ENCODE data around the gene TTLL8. TPM values are rescaled to one million over a fixed set of nuclear protein-coding genes. Genes with fewer than 3 reads are reported as not detected.

The TTLL8 gene
- polyA plus RNA-seq, 4 donors = not detected

- no peak for DNase-seq (ENCODE audit: low read depth in 4 of 4, low spot score in 2 of 4)
Observed at GRCh38 chr22:50083462-50084079, 25.5 kb upstream of the TTLL8 start.

- DNase-seq (ENCODE audit: low read depth in 4 of 4, low spot score in 2 of 4) = no peak
Observed at GRCh38 chr22:50082961-50083461, 24.9 kb upstream of the TTLL8 start.

DNA sequence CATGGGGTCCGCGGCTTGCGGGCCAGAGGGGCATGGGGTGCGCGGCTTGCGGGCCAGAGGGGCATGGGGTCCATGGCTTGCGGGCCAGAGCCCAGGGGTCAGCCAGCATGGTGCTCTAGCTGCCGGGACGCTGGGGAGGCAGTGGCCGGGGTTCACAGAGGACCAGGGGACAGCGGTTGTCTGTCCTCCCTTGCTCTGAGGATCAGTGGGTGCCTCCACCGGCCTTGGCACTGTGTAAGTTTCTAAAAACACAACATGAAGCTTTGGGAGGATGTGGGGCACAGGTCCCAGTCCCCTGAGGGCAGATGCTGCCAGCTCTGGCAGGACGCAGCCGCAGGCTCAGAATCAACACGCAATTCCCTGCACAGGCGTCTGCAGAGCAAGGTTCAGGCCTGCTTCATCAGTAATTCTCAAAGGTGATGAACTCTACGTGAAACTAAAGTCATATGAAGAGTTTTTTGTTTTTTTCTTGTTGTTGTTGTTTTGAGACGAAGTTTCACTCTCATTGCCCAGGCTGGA, 24.2 kb upstream of the TTLL8 start:
- no peak for DNase-seq (ENCODE audit: low read depth in 4 of 4, low spot score in 2 of 4)

- no peak for DNase-seq (ENCODE audit: low read depth in 4 of 4, low spot score in 2 of 4)
Observed at GRCh38 chr22:50081426-50082196, 23.5 kb upstream of the TTLL8 start.

GRCh38 chr22:50080077-50080465, 22.0 kb upstream of the TTLL8 start:
- no peak for DNase-seq (ENCODE audit: low read depth in 4 of 4, low spot score in 2 of 4)

DNA sequence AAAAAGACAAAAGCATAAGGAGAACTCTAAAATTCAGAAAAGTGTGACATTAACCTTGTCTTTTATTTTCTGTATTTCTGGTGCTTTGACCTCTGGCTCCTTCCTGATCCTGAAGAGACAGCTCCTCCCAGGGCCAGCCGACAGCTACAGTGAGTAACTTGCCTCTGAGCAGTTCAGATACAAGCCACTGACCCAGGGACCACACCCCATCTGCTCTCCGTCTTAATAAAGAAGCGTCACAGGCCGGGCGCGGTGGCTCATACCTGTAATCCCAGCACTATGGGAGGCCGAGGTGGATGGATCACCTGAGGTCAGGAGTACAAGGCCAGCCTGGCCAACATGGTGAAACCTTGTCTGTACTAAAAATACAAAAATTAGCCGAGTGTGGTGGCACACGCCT, 20.7 kb upstream of the TTLL8 start:
- no peak for DNase-seq (ENCODE audit: low read depth in 4 of 4, low spot score in 2 of 4)

DNA sequence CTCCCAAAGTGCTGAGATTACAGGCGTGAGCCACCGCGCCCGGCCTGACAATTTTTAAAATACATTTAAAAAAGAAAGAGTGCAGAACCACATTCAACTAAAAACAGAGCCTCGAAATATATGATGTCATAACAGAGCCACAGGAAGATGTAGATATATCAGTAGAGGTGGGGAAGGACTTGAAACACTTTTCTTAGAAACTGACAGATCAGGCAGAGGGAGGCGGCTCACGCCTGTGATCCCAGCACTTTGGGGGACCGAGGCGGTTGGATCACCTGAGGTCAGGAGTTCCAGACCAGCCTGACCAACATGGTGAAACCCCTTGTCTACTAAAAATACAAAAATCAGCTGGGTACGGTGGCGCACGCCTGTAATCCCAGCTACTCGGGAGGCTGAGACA, 20.1 kb upstream of the TTLL8 start:
- DNase-seq (ENCODE audit: low read depth in 4 of 4, low spot score in 2 of 4) = no peak

- no peak for DNase-seq (ENCODE audit: low read depth in 4 of 4, low spot score in 2 of 4)
Observed at GRCh38 chr22:50076646-50077535, 18.8 kb upstream of the TTLL8 start.

DNA sequence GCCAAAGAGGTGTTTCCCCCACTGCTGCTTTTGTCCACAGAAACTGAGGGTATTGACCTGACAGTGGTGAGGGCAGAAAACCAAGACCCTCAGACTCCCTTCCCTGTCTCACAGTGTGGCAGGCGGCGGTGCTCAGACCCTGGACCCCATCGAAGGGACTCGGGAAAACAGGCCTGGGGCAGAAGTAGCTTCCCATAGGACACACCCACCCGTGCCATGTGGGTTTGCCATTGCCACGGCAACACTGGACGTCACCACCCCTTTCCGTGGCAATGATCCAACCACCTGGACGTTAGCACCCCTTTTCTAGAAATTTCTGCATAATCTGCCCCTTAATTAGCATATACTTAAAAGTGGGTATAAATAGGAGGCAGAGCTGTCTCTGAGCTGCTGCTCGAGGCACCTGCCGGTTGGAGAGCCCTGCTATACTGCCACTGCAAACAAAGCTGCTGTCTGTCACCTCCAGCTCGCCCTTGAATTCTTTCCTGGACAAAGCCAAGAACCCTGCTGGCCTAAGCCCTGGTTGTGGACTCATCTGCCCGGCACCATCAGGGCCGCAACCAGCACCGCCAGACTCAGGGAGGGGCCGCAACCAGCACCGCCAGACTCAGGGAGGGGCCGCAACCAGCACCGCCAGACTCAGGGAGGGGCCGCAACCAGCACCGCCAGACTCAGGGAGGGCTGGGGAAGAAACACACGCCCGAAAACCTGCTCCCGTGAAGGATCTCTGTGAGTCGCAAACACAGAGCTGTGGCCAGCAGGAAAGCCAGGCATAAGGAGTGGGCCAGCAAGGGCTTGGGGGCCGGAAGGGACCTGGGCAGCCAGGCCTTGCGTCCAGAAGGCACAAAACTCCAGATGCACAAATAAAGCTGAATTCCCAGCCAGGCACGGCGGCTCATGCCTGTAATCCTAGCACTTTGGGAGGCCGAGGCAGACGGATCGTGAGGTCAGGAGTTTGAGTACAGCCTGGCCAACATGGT, 16.7 kb upstream of the TTLL8 start:
- no peak for DNase-seq (ENCODE audit: low read depth in 4 of 4, low spot score in 2 of 4)

GRCh38 chr22:50074056-50074455, 16.0 kb upstream of the TTLL8 start:
- DNase-seq (ENCODE audit: low read depth in 4 of 4, low spot score in 2 of 4) = no peak

- no peak for DNase-seq (ENCODE audit: low read depth in 4 of 4, low spot score in 2 of 4)
Observed at GRCh38 chr22:50072714-50073538, 14.8 kb upstream of the TTLL8 start.

GRCh38 chr22:50072167-50072555, 14.1 kb upstream of the TTLL8 start:
- no peak for DNase-seq (ENCODE audit: low read depth in 4 of 4, low spot score in 2 of 4)

DNA sequence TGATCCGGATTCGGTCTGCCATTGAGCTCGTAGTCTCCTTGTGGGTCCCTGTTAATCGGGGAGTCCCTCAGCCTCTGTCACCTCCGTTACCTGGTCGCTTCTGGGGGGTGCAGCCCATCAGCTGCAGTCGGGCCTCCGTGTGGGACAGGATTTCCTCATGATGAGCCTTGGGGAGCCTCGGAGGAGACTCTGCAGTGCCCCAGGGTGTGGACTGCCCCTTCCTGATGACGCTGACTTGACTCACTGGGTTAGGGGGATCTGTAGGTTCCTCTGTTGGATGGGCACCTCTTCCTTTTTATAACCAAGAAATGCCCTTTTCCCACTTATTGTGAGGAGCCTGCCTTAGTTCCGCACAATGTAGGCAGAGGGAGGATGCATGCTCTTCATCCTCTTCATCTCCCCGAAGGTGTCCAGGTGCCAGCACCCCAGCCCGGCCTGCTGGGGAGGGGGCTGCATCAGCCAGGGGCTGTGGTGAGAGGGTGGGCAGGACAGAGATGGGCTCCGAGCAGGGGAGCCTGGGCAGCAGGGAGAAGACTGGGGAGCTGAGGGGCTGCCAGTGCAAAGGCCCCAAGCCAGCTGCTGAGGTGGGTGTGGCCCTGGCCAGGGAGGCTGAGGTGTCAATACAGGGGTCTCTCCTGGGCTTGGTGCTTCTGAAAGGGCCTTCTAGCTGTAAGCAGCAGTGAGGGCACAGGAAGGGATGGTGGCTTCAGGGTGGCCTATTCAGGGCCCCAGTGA, 13.5 kb upstream of the TTLL8 start:
- no peak for DNase-seq (ENCODE audit: low read depth in 4 of 4, low spot score in 2 of 4)

DNA sequence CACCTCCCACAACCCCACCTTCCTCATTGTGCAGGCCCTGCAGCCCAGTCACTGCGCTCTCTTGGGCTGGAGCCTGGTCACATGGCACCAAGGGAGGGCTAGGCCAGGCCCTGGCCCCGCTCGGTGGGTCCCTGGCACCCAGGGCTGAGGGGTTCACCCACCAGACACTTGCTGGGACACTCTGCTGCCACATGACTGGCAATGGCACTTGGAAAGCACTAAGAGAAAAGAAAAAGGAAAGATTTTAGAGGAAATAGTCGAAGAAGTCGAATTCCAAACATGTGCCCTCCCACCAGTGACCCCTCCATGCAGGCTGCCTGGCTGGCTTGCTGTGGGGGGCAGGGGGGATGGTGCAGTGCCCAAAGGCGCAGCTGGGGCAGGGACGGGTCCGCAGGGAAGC, 12.3 kb upstream of the TTLL8 start:
- no peak for DNase-seq (ENCODE audit: low read depth in 4 of 4, low spot score in 2 of 4)

- no peak for DNase-seq (ENCODE audit: low read depth in 4 of 4, low spot score in 2 of 4)
Observed at GRCh38 chr22:50068096-50068495, 10.0 kb upstream of the TTLL8 start.

GRCh38 chr22:50067244-50067643, 9.1 kb upstream of the TTLL8 start:
- DNase-seq (ENCODE audit: low read depth in 4 of 4, low spot score in 2 of 4) = no peak

GRCh38 chr22:50064453-50064852, 6.4 kb upstream of the TTLL8 start:
- DNase-seq (ENCODE audit: low read depth in 4 of 4, low spot score in 2 of 4) = no peak
